GM18511 (cell line): ENCODE data around the gene ATP2A2.
"Not testable (repeated sequence)": the region's sequence is repeated elsewhere in the genome, so short reads cannot be mapped to it uniquely, and the experiment has no call there.

ENCODE experiments used
- ATAC-seq: cut with Tn5 transposase; IDR thresholded peaks from one replicate; pipeline ENCODE4 v1.9.1; 2021; ENCODE audit warnings: mild to moderate bottlenecking, moderate library complexity; ENCODE audit not compliant: unreplicated experiment

ATP2A2 gene

GRCh38 chr12:110365489-110366320, 84.7 kb downstream of the ATP2A2 start:
- no peak for ATAC-seq

- ATAC-seq: no peak
Measured at GRCh38 chr12:110366321-110367142, 85.5 kb downstream of the ATP2A2 start.

- ATAC-seq: no peak
Measured at GRCh38 chr12:110367181-110367864, 86.3 kb downstream of the ATP2A2 start.

GRCh38 chr12:110369992-110370391, 88.9 kb downstream of the ATP2A2 start:
- ATAC-seq: no peak

GRCh38 chr12:110370732-110371231, 89.7 kb downstream of the ATP2A2 start:
- ATAC-seq: no peak

GRCh38 chr12:110371408-110372055, 90.5 kb downstream of the ATP2A2 start:
- peak; percentile 74 for ATAC-seq

- ATAC-seq: no peak
Measured at GRCh38 chr12:110372056-110372425, 91.0 kb downstream of the ATP2A2 start.

- no peak for ATAC-seq
Measured at GRCh38 chr12:110373025-110373424, 92.0 kb downstream of the ATP2A2 start.

GRCh38 chr12:110373425-110373824, 92.4 kb downstream of the ATP2A2 start:
- no peak for ATAC-seq

- no peak for ATAC-seq
Measured at GRCh38 chr12:110373962-110374611, 93.0 kb downstream of the ATP2A2 start.

- not testable (repeated sequence) for ATAC-seq
Measured at GRCh38 chr12:110378131-110378790, 97.2 kb downstream of the ATP2A2 start.

GRCh38 chr12:110379197-110379596, 98.2 kb downstream of the ATP2A2 start:
- ATAC-seq: no peak

GRCh38 chr12:110379631-110380030, 98.6 kb downstream of the ATP2A2 start:
- ATAC-seq: no peak

- no peak for ATAC-seq
Measured at GRCh38 chr12:110382683-110383082, 101.6 kb downstream of the ATP2A2 start.
